Left lung (tissue), 10 donors: ENCODE data around the gene WBP1. TPM values are rescaled to one million over a fixed set of nuclear protein-coding genes. Genes with fewer than 3 reads are reported as not detected.
"Not testable (repeated sequence)": the region's sequence is repeated elsewhere in the genome, so short reads cannot be mapped to it uniquely, and the experiment has no call there.

Source experiments
- ATAC-seq: fragments of 200-7000 bp; cut with Tn5 transposase; one replicate; pipeline ENCODE4 v1.9.1; 2020; ENCODE audit warnings: moderate library complexity
- DNase-seq, 4 donors: peaks; one replicate each; pipeline ENCODE4 v3.0.0-alpha.2; 2013 to 2020
- H3K27ac ChIP-seq, 2 donors: fragments of 200-600 bp; sonication (generic) in 1 of 2; one replicate each; pipeline versions ENCODE4 v1.5.0 to v1.8.0; 2020 to 2021
- H3K27me3 ChIP-seq, 2 donors: fragments of 200-600 bp; sonication (generic) in 1 of 2; one replicate each; pipeline versions ENCODE4 v1.5.0 to v1.8.0; 2020 to 2021
- H3K36me3 ChIP-seq, 2 donors: fragments of 200-600 bp; sonication (generic) in 1 of 2; one replicate each; pipeline versions ENCODE4 v1.5.0 to v1.8.0; 2020 to 2021
- H3K4me1 ChIP-seq, 2 donors: fragments of 200-600 bp; one replicate each; pipeline ENCODE4 v1.8.0; 2021
- H3K4me3 ChIP-seq, 2 donors: fragments of 200-600 bp; sonication (generic) in 1 of 2; one replicate each; pipeline versions ENCODE4 v1.5.0 to v1.8.0; 2020 to 2021; ENCODE audit warnings: mild to moderate bottlenecking in 1 of 2
- H3K9me3 ChIP-seq, 2 donors: fragments of 200-600 bp; sonication (generic) in 1 of 2; one replicate each; pipeline versions ENCODE4 v1.5.0 to v1.8.0; 2020 to 2021
- CTCF ChIP-seq, 2 donors: fragments of 200-600 bp; sonication (generic) in 1 of 2; IDR thresholded peaks; one replicate each; pipeline versions ENCODE4 v1.5.0 to v1.8.0; 2021; ENCODE audit warnings: antibody characterized with exemption in 2 of 2
- intact Hi-C, 2 donors: fragments of 100-400 bp; cut with DNase I; formaldehyde crosslinking; loops; one replicate each; pipeline versions ENCODE4 v1.11.2 to v1.14.2; 2022
- polyA plus RNA-seq, 6 donors: library from polyadenylated mRNA; unstranded; fragments of 120-200 nt; gene quantifications; one replicate each; pipeline ENCODE4 v1.2.1, GENCODE V29; 2013; ENCODE audit not compliant: insufficient read length in 6 of 6
- total RNA-seq, 2 donors: library from RNA; stranded (reverse); fragmentation: NEBNext Ultra II Directional; extraction: Animal tissue kit (Norgen Biotek cat#: 25700); gene quantifications; one replicate each; pipeline ENCODE4 v1.2.1, GENCODE V29; 2021
- donor health status: DM: no; HTN: yes; CAD: no.
- donor health status: DM: no; HTN: no; CAD: no.

WBP1 gene
- total and polyA plus RNA-seq, 8 donors = 38.7 to 122 (median 108) TPM

- intact Hi-C loops = no loop called here
- H3K36me3 ChIP-seq = peaks cover 0 to 25% of the 10 kb centered on the region in 2 donors
- no peaks in the 10 kb centered on the region for H3K27me3 ChIP-seq
- no peak overlapping the region for H3K4me3 ChIP-seq
- DNase-seq = no peak
- TF ChIP-seq CTCF (IDR thresholded peaks at IDR 0.05) = no peak
- no peak overlapping the region for H3K27ac ChIP-seq
- peaks cover 22 to 52% of the 10 kb centered on the region in 2 donors for H3K4me1 ChIP-seq
- ATAC-seq = no peak
- no peaks in the 10 kb centered on the region for H3K9me3 ChIP-seq
Measured at GRCh38 chr2:74461187-74462053, 3.2 kb downstream of the WBP1 start.

- ATAC-seq = no peak
- Histone ChIP-seq H3K9me3 (no peaks in the 10 kb centered on the region), H3K27ac (no peak overlapping the region), H3K27me3 (no peaks in the 10 kb centered on the region), H3K4me3 (no peak overlapping the region), H3K4me1 (peaks cover 14 to 46% of the 10 kb centered on the region in 2 donors), H3K36me3 (peaks cover 0 to 25% of the 10 kb centered on the region in 2 donors)
- TF ChIP-seq CTCF (IDR thresholded peaks at IDR 0.05) = no peak
- no peak for DNase-seq
- intact Hi-C loops = no loop called here
Measured at GRCh38 chr2:74462054-74462785, 4.0 kb downstream of the WBP1 start.

- ATAC-seq (no peak), DNase-seq (no peak)
- TF ChIP-seq CTCF (IDR thresholded peaks at IDR 0.05) = no peak
- H3K27ac ChIP-seq = no peak overlapping the region
- H3K9me3 ChIP-seq = no peaks in the 10 kb centered on the region
- H3K27me3 ChIP-seq = no peaks in the 10 kb centered on the region
- peaks cover 14 to 42% of the 10 kb centered on the region in 2 donors for H3K4me1 ChIP-seq
- H3K36me3 ChIP-seq = peaks cover 0 to 25% of the 10 kb centered on the region in 2 donors
- intact Hi-C loops = no loop called here
- H3K4me3 ChIP-seq = no peak overlapping the region
Measured at GRCh38 chr2:74462786-74463105, 4.5 kb downstream of the WBP1 start.

GRCh38 chr2:74464406-74464805 lies 6.2 kb downstream of the WBP1 start:
- no peaks in the 10 kb centered on the region for H3K9me3 ChIP-seq
- peak; percentile 12 for ATAC-seq
- peaks cover 11 to 33% of the 10 kb centered on the region in 2 donors for H3K4me1 ChIP-seq
- TF ChIP-seq CTCF (IDR thresholded peaks at IDR 0.05) = no peak
- H3K4me3 ChIP-seq = peak overlapping the region; percentile 61 to 95
- no peak for DNase-seq
- peak overlapping the region in 1 of 2 donors; percentile 91 for H3K27ac ChIP-seq
- peaks cover 0 to 25% of the 10 kb centered on the region in 2 donors for H3K36me3 ChIP-seq
- H3K27me3 ChIP-seq = no peaks in the 10 kb centered on the region
- intact Hi-C loops = no loop called here

- H3K27me3 ChIP-seq, H3K9me3 ChIP-seq, intact Hi-C loops, H3K4me3 ChIP-seq, H3K27ac ChIP-seq, ATAC-seq: not testable (repeated sequence)
- Histone ChIP-seq H3K4me1 (peaks cover 12 to 30% of the 10 kb centered on the region in 2 donors), H3K36me3 (peaks cover 0 to 18% of the 10 kb centered on the region in 2 donors)
- peak in 1 of 4 donors; percentile 39 for DNase-seq
Measured at GRCh38 chr2:74470742-74471141, 12.5 kb downstream of the WBP1 start.
